Activated CD4-positive, alpha-beta T cell treated with anti-CD3 and anti-CD28 coated beads, Interleukin-2, amount 50 U/mL, for 1 hour (primary cell): Measurements from ENCODE around the gene NOVA2.

Experiments used
- DNase-seq: peaks from one replicate; pipeline ENCODE4 v3.0.0-alpha.2; 2020

Gene NOVA2

DNA sequence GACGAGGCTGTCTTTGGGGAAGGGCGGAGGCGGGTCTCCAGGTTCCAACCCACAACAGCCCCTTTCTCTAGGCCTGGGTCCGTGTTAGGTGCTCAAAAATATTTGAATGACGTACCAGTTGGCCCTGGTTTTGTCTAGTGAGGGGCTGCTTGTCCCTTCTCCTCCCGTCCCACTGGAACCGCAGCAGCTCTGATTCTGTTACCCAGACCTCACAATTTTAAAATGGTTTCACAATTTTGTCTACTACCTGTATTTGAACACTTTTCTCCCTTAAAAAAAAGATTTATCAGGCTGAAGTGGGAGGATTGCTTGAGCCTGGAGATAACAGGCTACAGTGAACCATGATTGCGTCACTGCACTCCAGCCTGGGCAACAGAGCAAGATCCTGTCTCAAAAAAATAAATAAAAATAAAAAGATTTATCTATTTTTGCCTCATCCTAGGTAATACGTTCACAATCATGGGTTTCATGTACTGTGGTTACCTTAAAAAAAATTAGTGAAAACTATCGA, 86.4 kb downstream of the NOVA2 start:
- DNase-seq, result no peak

DNA sequence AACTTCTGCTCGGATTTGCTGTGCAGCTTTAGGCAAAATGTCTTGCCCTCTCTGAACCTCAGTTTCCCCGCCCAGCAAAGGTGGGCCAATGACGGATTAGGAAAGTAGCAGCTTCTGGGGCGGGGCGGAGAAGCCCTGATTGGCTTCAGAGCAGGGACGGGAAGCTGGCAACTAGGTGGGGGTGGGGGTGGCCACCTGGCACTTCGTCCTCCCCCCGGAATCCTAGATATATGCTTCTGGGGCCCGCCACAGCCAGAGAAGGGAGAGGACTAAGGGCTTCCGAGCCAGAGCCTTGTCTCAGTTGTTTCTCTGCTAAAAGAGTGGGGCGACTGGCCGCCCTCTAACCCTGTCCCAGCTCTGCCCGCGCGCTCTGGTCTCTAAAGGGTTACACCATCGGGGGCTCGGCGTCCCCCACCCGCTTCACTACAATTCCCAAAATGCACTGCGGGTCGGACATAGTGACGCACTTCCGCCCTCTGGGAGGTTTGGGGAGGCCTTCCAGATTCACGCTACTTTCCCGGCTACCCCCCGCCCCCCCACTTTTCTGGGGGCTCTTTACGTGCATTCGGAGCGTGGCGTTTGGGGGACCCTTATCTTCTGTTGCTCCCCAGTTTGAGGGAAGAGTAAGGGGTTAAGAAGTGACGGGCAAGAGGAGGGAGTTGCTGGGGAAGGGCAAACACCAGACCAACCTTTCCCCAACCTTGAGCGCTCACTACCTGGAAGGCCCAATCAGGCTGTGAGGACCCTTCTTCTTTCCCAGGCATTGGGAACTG, 87.1 kb downstream of the NOVA2 start:
- DNase-seq, result peak; percentile 87

DNA sequence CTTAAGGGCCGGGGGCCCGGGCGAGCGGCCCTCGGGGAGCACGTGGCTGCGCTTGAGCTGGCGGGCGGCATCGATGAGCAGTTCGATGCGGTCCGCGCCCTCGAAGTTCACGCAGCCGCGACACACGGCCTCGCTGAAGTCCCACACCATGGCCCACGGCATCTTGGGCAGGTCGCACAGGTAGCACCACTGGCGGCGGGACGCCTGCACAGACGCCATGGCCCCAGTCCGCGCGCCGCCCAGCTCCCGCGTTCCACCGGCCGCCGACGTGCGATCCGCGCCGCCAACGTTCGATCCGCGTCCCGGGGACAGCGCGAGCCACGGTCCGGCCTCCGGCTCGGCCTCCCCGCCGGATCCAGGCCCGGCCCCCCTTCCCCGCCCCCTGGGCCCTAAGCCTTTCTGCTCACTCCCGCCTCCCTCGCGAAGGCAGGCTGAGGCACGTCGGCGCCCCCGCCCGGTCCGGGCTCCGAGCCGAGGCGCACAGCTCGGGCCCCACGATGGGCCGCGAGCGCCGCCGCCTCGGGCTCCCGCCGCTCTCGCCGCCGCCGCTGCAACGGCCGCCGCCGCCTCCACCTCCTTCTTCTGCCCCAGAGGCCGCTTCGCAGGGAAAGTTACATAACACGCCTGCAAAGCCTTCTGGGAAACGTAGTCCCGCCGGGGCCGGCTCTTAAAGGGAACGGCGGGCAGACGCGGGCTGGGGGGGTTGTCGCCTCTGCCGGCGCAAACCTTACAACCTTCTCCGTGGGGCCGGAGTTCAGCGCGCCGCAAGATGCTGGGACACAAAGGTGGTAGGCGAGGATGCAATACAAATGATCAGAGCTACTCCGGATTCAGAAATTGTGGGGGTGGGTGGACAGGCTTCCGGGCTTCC, 87.9 kb downstream of the NOVA2 start, which contains the start of gene IRF2BP1:
Gene IRF2BP1, minus strand, starts transcription at position 586 of the 871 bp plus-strand sequence. Its CDS starts 367 bp downstream, at position 219.
- peak; percentile 89 for DNase-seq

- no peak for DNase-seq
Measured at GRCh38 chr19:45884682-45885555, 88.7 kb downstream of the NOVA2 start.

DNA sequence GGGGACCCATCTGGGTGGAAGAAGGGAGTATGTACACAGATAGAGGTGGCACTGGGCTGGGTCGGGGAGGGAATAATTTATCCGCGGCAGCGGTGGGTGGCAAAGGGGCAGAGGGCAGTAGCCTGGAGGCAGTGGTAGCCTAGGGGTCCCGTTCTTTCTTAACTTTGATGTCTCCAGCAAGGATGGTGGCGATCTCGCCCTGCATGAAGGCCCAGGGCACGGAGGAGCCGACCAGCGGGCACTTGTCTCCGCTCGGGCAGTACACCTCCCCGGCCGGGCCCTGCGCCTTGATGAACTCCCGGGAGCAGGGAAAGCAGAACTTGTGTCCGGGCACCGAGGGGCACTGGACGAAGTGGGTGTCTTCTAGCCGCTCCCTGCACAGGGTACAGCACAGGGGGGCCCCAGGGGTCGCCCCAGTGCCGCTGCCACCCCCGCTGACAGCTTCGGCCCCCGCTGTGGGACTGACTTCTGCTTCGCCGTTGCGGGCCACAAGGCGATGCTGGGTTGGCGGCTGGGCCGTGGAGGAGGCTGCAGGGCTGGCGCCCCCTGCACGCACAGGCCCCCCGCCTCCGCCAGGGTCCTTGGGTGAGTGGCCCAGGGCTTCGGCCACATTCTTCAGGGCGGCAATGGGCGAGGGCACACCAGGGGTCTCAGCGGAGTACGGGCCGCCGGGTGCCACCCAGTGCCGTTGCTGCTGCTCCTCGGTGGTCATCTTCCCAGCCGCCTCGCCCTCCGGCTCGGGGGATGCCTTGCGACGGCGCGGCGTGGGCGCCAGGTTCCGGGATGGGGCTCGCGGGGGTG, 89.6 kb downstream of the NOVA2 start:
- no peak for DNase-seq
